ENCODE data around the gene RAD54L. TPM values are rescaled to one million over a fixed set of nuclear protein-coding genes. Genes with fewer than 3 reads are reported as not detected.
A peak's percentile ranks its signal among the peaks of the same experiment; 100 is the strongest.

The RAD54L gene
- total and polyA plus RNA-seq, 10 of the 15 experiments (the other 5 are each of a cell fraction or from before 2014, with no cell fraction given) = 12.9 to 54.2 (median 23.6) TPM

DNA sequence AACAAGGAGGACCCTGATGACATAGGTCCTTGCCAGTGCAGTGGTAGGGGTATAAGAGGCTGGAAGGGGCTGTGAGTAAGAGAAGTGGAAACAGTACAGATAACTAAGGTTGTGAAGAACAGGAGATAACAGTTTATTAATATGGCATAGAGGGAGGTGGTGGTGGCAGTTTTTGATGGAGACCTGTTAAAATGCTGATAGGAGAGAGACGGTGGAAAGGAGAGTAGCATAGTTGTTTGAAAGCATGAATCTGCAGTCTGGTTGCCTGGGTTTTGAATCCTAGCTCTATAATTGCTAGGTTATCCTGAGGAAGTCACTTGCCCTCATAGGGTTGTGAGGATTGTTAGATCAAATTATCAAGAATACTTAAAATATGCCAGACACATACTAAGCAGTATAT lies 36.5 kb downstream of the RAD54L start:
- Histone ChIP-seq H3K27ac (ENCODE audit: control insufficient read depth, insufficient read depth) (no peak overlapping the region), H3K4me3 (no peak overlapping the region), H3K4me2 (ENCODE audit: control insufficient read depth, insufficient read depth) (no peak overlapping the region), H2AFZ (ENCODE audit: control insufficient read depth, low read depth, low read length) (no peak overlapping the region), H3K9ac (ENCODE audit: control insufficient read depth, insufficient read depth, low read length) (no peak overlapping the region), H4K20me1 (ENCODE audit: control insufficient read depth, insufficient read depth) (no peaks in the 10 kb centered on the region), H3K4me1 (ENCODE audit: control insufficient read depth, insufficient read depth, low read length) (no peaks in the 10 kb centered on the region), H3K27me3 (replicated peaks in 1 of 2; ENCODE audit: control insufficient read depth in 2 of 2, insufficient read depth in 2 of 2, low read length in 1 of 2) (no peaks in the 10 kb centered on the region), H3K79me2 (ENCODE audit: control insufficient read depth, insufficient read depth, low read length) (no peaks in the 10 kb centered on the region), H3K9me3 (replicated peaks; ENCODE audit: control insufficient read depth, insufficient read depth, low read length) (no peaks in the 10 kb centered on the region), H3K36me3 (ENCODE audit: control insufficient read depth in 2 of 2, insufficient read depth in 2 of 2, low read length in 1 of 2) (peaks cover 19 to 41% of the 10 kb centered on the region in 2 experiments)
- 94% methylated on average over 1 of the region's 1 CpG for WGBS (ENCODE audit: insufficient coverage, insufficient replicate concordance, low lambda C conversion rate, missing lambda C conversion rate)
- RAD21 ChIA-PET (ENCODE audit: unreplicated experiment) = interaction anchor here (1.1 to 2.0 kb wide), 2 partner anchors 19 to 34 kb away, joined by 3 to 5 read pairs; partner anchors contain the start of gene LRRC41
- FAIRE-seq (no peak), DNase-seq (ENCODE audit: low read depth, low spot score) (no peak), ATAC-seq (no peak)
- intact Hi-C loops (cut with micrococcal nuclease; ENCODE audit: unreplicated experiment) = no loop called here
- POLR2A ChIA-PET = interaction anchor here (0.6 to 1.5 kb wide), 3 partner anchors 11 to 80 kb away, joined by 3 to 12 read pairs (median 3); no protein-coding TSS in a partner anchor
- in situ Hi-C loops (cut with MboI) = no loop called here
- TF ChIP-seq POLR2AphosphoS2 (IDR thresholded peaks at IDR 0.05; ENCODE audit: low read depth, low read length) = peak; percentile 31; the same call in 1 of the 2 replicates
- TF ChIP-seq RAD51 (IDR thresholded peaks at IDR 0.05) = no peak
- no peak for TF ChIP-seq SMAD5 (IDR thresholded peaks at IDR 0.05; ENCODE audit: low read depth)
- TF ChIP-seq SMAD1 (IDR thresholded peaks at IDR 0.05; ENCODE audit: low read depth, partially characterized antibody) = no peak
- TF ChIP-seq PML (IDR thresholded peaks at IDR 0.05; ENCODE audit: low read length) = no peak
- TF ChIP-seq NFYB (IDR thresholded peaks at IDR 0.05; ENCODE audit: insufficient read depth, low read depth, low read length) = no peak
- no peak for TF ChIP-seq IRF4 (IDR thresholded peaks at IDR 0.05; ENCODE audit: low read depth, low read length)
- TF ChIP-seq BMI1 (IDR thresholded peaks at IDR 0.05; ENCODE audit: borderline replicate concordance) = no peak
- TF ChIP-seq TCF12 (IDR thresholded peaks at IDR 0.05; ENCODE audit: low read depth, low read length) = no peak
- SMC1A ChIA-PET (ENCODE audit: uncharacterized antibody, unreplicated experiment) = interaction anchor here (1.1 kb wide), 1 partner anchor 21 kb away, joined by 4 read pairs; no protein-coding TSS in a partner anchor
- CTCF ChIA-PET = interaction anchor here (0.8 to 1.2 kb wide), 4 partner anchors 11 to 63 kb away, joined by 3 read pairs; no protein-coding TSS in a partner anchor
- TSS peak; percentile 35 for BruUV-seq (replicated peaks)

Data from GM12878 (cell line).